ENCODE data around the gene FRYL.

GRCh38 chr4:48478273-48478672 is 301.8 kb downstream of the FRYL start:
- no peak for TF ChIP-seq POLR2A (IDR thresholded peaks at IDR 0.05)
- no peak for TF ChIP-seq CTCF (IDR thresholded peaks at IDR 0.05)

All from lower leg skin (tissue), 3 donors.